ENCODE data around the gene STRA8. TPM values are rescaled to one million over a fixed set of nuclear protein-coding genes. Genes with fewer than 3 reads are reported as not detected.

Gene STRA8
- total RNA-seq, 1 donor from 2014 or later = not detected

Other genes starting within 250 kb of the STRA8 start
- 2.0 and 3.4 TPM in 2 replicates for gene AGBL3, start 247.3 kb upstream of the STRA8 start, total RNA-seq
- gene TMEM140, start 85.8 kb upstream of the STRA8 start, total RNA-seq = 2.2 TPM in 2 replicates
- gene CYREN, start 63.1 kb upstream of the STRA8 start, total RNA-seq = 52.8 and 55.1 TPM in 2 replicates
- 25.8 and 26.6 TPM in 2 replicates for gene WDR91, start 22.3 kb upstream of the STRA8 start, total RNA-seq

Measured in activated CD4-positive, alpha-beta T cell treated with anti-CD3 and anti-CD28 coated beads, Interleukin-2, amount 10 ng/mL, durations not matched to agents 24 days and 14 days (primary cell).